Thyroid gland (tissue), 4 donors: Measurements from ENCODE around the gene SLC22A3. TPM values are rescaled to one million over a fixed set of nuclear protein-coding genes. Genes with fewer than 3 reads are reported as not detected.

Experiments
- DNase-seq, 2 donors: peaks; one replicate each; pipeline ENCODE4 v3.0.0-alpha.2; 2019
- H3K27ac ChIP-seq, 3 donors: fragments of 200-600 bp; sonication (generic); 1 replicate in 2 of 3; 2 replicates in 1 of 3; pipeline ENCODE4 v1.5.1; 2016 to 2019; ENCODE audit warnings: mild to moderate bottlenecking in 1 of 3, moderate library complexity in 1 of 3
- H3K27me3 ChIP-seq: fragments of 200-600 bp; sonication (generic); one replicate; pipeline ENCODE4 v1.5.1; 2019
- H3K36me3 ChIP-seq, 2 donors: fragments of 200-600 bp; sonication (generic); one replicate each; pipeline ENCODE4 v1.5.1; 2016 to 2019
- H3K4me1 ChIP-seq, 2 donors: fragments of 200-600 bp; sonication (generic); one replicate each; pipeline ENCODE4 v1.5.1; 2017 to 2019
- H3K4me3 ChIP-seq, 3 donors: fragments of 200-600 bp; sonication (generic); replicated peaks in 1 of 3; 1 replicate in 2 of 3; 2 replicates in 1 of 3; pipeline ENCODE4 v1.5.1; 2016; ENCODE audit warnings: mild to moderate bottlenecking in 1 of 3
- H3K9me3 ChIP-seq: fragments of 200-600 bp; sonication (generic); one replicate; pipeline ENCODE4 v1.5.1; 2017
- CTCF ChIP-seq, 6 experiments: fragments of 200-600 bp in 3 of 6; fragments of 450-650 bp in 3 of 6; sonication (generic) in 3 of 6; IDR thresholded peaks; one replicate each; pipeline ENCODE4 v1.5.1; 2016 to 2019; ENCODE audit warnings: antibody characterized with exemption in 6 of 6, mild to moderate bottlenecking in 2 of 6, inconsistent platforms in 1 of 6, moderate library complexity in 1 of 6
- POLR2A ChIP-seq, 2 donors: fragments of 450-650 bp; IDR thresholded peaks; one replicate each; pipeline ENCODE4 v1.6.1; 2017; ENCODE audit warnings: antibody characterized with exemption in 2 of 2, mild to moderate bottlenecking in 2 of 2, moderate library complexity in 1 of 2
- WGBS, 2 donors: methylation state at CpG; one replicate each; pipeline ENCODE4 v1.1.5; 2017; 5-methylcytosine and 5-hydroxymethylcytosine counted together
- intact Hi-C: fragments of 100-400 bp; cut with DNase I; formaldehyde crosslinking; loops from one replicate; pipeline ENCODE4 v1.15.1; 2023
- total RNA-seq, 4 donors: library from RNA; depleted of rRNA; stranded (reverse); fragments of >200 nt; gene quantifications; one replicate each; pipeline ENCODE4 v1.2.3, GENCODE V29; 2016

The SLC22A3 gene
- total RNA-seq, 4 donors from 2014 or later = 0.67 to 3.9 (median 2.5) TPM

- no peak for DNase-seq
- Histone ChIP-seq H3K36me3 (no peaks in the 10 kb centered on the region), H3K9me3 (no peaks in the 10 kb centered on the region), H3K27me3 (no peaks in the 10 kb centered on the region), H3K4me1 (peaks cover 7 to 26% of the 10 kb centered on the region in 2 donors), H3K4me3 (no peak overlapping the region), H3K27ac (peak overlapping the region in 1 of 3 donors; percentile 10)
- intact Hi-C loops = no loop called here
- WGBS, 2 donors = 66 to 72% methylated on average over 2 of the region's 2 CpGs
- no peak for TF ChIP-seq POLR2A (IDR thresholded peaks at IDR 0.05)
These were observed 27.4 kb downstream of the SLC22A3 start for GRCh38 chr6:160375561-160375949.

- 97% methylated on average over 2 of the region's 2 CpGs for WGBS, 2 donors
- no peak for DNase-seq
- H3K9me3 ChIP-seq = no peaks in the 10 kb centered on the region
- H3K27me3 ChIP-seq = no peaks in the 10 kb centered on the region
- intact Hi-C loops = no loop called here
- no peaks in the 10 kb centered on the region for H3K36me3 ChIP-seq
- no peak overlapping the region for H3K27ac ChIP-seq
- H3K4me1 ChIP-seq = peaks cover 7 to 26% of the 10 kb centered on the region in 2 donors
- no peak overlapping the region for H3K4me3 ChIP-seq
- no peak for TF ChIP-seq CTCF (IDR thresholded peaks at IDR 0.05)
- TF ChIP-seq POLR2A (IDR thresholded peaks at IDR 0.05) = no peak
These were observed 28.3 kb downstream of the SLC22A3 start for GRCh38 chr6:160376445-160376844.

GRCh38 chr6:160378218-160378617 lies 30.0 kb downstream of the SLC22A3 start:
- intact Hi-C loops = no loop called here
- DNase-seq = no peak
- Histone ChIP-seq H3K27ac (peak overlapping the region in 2 of 3 donors; percentile 23 to 65), H3K4me1 (peaks cover 7 to 26% of the 10 kb centered on the region in 2 donors), H3K4me3 (no peak overlapping the region), H3K9me3 (no peaks in the 10 kb centered on the region), H3K27me3 (no peaks in the 10 kb centered on the region), H3K36me3 (no peaks in the 10 kb centered on the region)
- 62% methylated on average over 5 of the region's 5 CpGs for WGBS, 2 donors
- no peak for TF ChIP-seq POLR2A (IDR thresholded peaks at IDR 0.05)
- TF ChIP-seq CTCF (IDR thresholded peaks at IDR 0.05) = no peak

- Histone ChIP-seq H3K4me1 (peaks cover 7 to 26% of the 10 kb centered on the region in 2 donors), H3K9me3 (no peaks in the 10 kb centered on the region), H3K4me3 (no peak overlapping the region), H3K27me3 (no peaks in the 10 kb centered on the region), H3K36me3 (no peaks in the 10 kb centered on the region), H3K27ac (no peak overlapping the region)
- intact Hi-C loops = no loop called here
- no peak for DNase-seq
- no peak for TF ChIP-seq CTCF (IDR thresholded peaks at IDR 0.05)
- no peak for TF ChIP-seq POLR2A (IDR thresholded peaks at IDR 0.05)
- 42 to 46% methylated on average over 4 of the region's 4 CpGs for WGBS, 2 donors
These were observed 30.7 kb downstream of the SLC22A3 start for GRCh38 chr6:160378882-160379281.

GRCh38 chr6:160379466-160379865 lies 31.3 kb downstream of the SLC22A3 start:
- H3K4me1 ChIP-seq = peaks cover 7 to 26% of the 10 kb centered on the region in 2 donors
- H3K9me3 ChIP-seq = no peaks in the 10 kb centered on the region
- H3K27ac ChIP-seq = no peak overlapping the region
- no peaks in the 10 kb centered on the region for H3K36me3 ChIP-seq
- H3K27me3 ChIP-seq = no peaks in the 10 kb centered on the region
- no peak overlapping the region for H3K4me3 ChIP-seq
- TF ChIP-seq CTCF (IDR thresholded peaks at IDR 0.05) (no peak), POLR2A (IDR thresholded peaks at IDR 0.05) (no peak)
- intact Hi-C loops = no loop called here
- no peak for DNase-seq

GRCh38 chr6:160382946-160383345 lies 34.8 kb downstream of the SLC22A3 start:
- no peak for TF ChIP-seq CTCF (IDR thresholded peaks at IDR 0.05)
- TF ChIP-seq POLR2A (IDR thresholded peaks at IDR 0.05) = no peak
- Histone ChIP-seq H3K27ac (no peak overlapping the region), H3K4me3 (no peak overlapping the region), H3K27me3 (no peaks in the 10 kb centered on the region), H3K9me3 (no peaks in the 10 kb centered on the region), H3K4me1 (peaks cover 15% of the 10 kb centered on the region in 2 donors), H3K36me3 (no peaks in the 10 kb centered on the region)
- 84 to 87% methylated on average over 1 of the region's 1 CpG for WGBS, 2 donors
- no peak for DNase-seq
- intact Hi-C loops = no loop called here
